PC-9 (cell line): ENCODE measurements around the gene BUB1B. TPM values are rescaled to one million over a fixed set of nuclear protein-coding genes. Genes with fewer than 3 reads are reported as not detected.
"Not testable (repeated sequence)": the region's sequence is repeated elsewhere in the genome, so short reads cannot be mapped to it uniquely, and the experiment has no call there.

Source experiments
- BruUV-seq: library from RNA; stranded (reverse); fragments of 400-500 nt; replicated peaks from 2 replicates; lab custom pipeline; 2021; lab: Mats Ljungman, UMichigan
- CTCF ChIA-PET: fragments of 300-600 bp; sonication (Branson Sonifier 250); formaldehyde crosslinking; loops from one replicate; lab custom pipeline; 2022; ENCODE audit warnings: antibody characterized with exemption; lab: Charles Lee
- POLR2A ChIA-PET: fragments of 300-600 bp; sonication (Branson Sonifier 250); formaldehyde crosslinking; loops from one replicate; lab custom pipeline; 2022; ENCODE audit warnings: antibody characterized with exemption; ENCODE audit not compliant: unreplicated experiment; lab: Charles Lee
- DNase-seq, 2 experiments: peaks; one replicate each; pipeline versions ENCODE4 v3.0.0 to v3.0.0-alpha.2; 2015 to 2022; ENCODE audit warnings: mixed read lengths in 1 of 2
- H2AFZ ChIP-seq: fragments of 200-600 bp; sonication (generic); 2 replicates; pipeline ENCODE4 v1.8.1; 2017; ENCODE audit warnings: antibody characterized with exemption
- H3F3A ChIP-seq: fragments of 200-600 bp; sonication (generic); 2 replicates; pipeline ENCODE4 v1.8.1; 2017; ENCODE audit warnings: antibody characterized with exemption, mild to moderate bottlenecking, low read depth; ENCODE audit not compliant: insufficient read depth
- H3K27ac ChIP-seq: fragments of 200-600 bp; sonication (generic); 2 replicates; pipeline ENCODE4 v1.6.1; 2016; ENCODE audit warnings: mixed run types
- H3K27me3 ChIP-seq: fragments of 200-600 bp; sonication (generic); 2 replicates; pipeline ENCODE4 v1.6.1; 2016; ENCODE audit warnings: low read depth, mixed run types; ENCODE audit not compliant: insufficient read depth
- H3K36me3 ChIP-seq: fragments of 200-600 bp; sonication (generic); 2 replicates; pipeline ENCODE4 v1.6.1; 2016; ENCODE audit warnings: low read depth, mixed run types
- H3K4me1 ChIP-seq: fragments of 200-600 bp; sonication (generic); replicated peaks from 2 replicates; pipeline ENCODE4 v1.6.1; 2016; ENCODE audit warnings: mixed run types; ENCODE audit not compliant: insufficient read depth
- H3K4me2 ChIP-seq: fragments of 200-600 bp; sonication (generic); 2 replicates; pipeline ENCODE4 v1.6.1; 2017; ENCODE audit warnings: mixed run types
- H3K4me3 ChIP-seq: fragments of 200-600 bp; sonication (generic); 2 replicates; pipeline ENCODE4 v1.6.1; 2016; ENCODE audit warnings: mixed run types
- H3K79me2 ChIP-seq: fragments of 200-600 bp; sonication (generic); 2 replicates; pipeline ENCODE4 v1.6.1; 2017; ENCODE audit warnings: low read depth, mixed run types
- H3K9me2 ChIP-seq: fragments of 200-600 bp; sonication (generic); 2 replicates; pipeline ENCODE4 v1.8.1; 2017; ENCODE audit warnings: mild to moderate bottlenecking; ENCODE audit not compliant: insufficient read depth
- H3K9me3 ChIP-seq: fragments of 200-600 bp; sonication (generic); 2 replicates; pipeline ENCODE4 v1.8.1; 2016; ENCODE audit warnings: low read depth; ENCODE audit not compliant: insufficient read depth
- H4K20me1 ChIP-seq: fragments of 200-600 bp; sonication (generic); 2 replicates; pipeline ENCODE4 v1.8.1; 2017; ENCODE audit not compliant: insufficient read depth
- EZH2 ChIP-seq: fragments of 200-600 bp; sonication (generic); IDR thresholded peaks from 2 replicates; pipeline ENCODE4 v1.8.0; 2017; ENCODE audit warnings: antibody characterized with exemption, low read depth
- intact Hi-C: fragments of 100-400 bp; cut with micrococcal nuclease; formaldehyde crosslinking; loops from one replicate; pipeline ENCODE4 v1.10.0; 2022; ENCODE audit not compliant: unreplicated experiment
- total RNA-seq: library from RNA; stranded (reverse); gene quantifications from 2 replicates; pipeline ENCODE4 v1.2.3, GENCODE V29; 2021
- TF ChIP-seq, protein P1 (sequence below): fragments of 200-600 bp; sonication (generic); conservative IDR thresholded peaks from 2 replicates; pipeline ENCODE4 v1.6.1; 2017; ENCODE audit warnings: mixed run types, antibody characterized with exemption, mild to moderate bottlenecking, moderate library complexity

The BUB1B gene
- total RNA-seq, 1 experiment from 2014 or later: 75.3 TPM

DNA sequence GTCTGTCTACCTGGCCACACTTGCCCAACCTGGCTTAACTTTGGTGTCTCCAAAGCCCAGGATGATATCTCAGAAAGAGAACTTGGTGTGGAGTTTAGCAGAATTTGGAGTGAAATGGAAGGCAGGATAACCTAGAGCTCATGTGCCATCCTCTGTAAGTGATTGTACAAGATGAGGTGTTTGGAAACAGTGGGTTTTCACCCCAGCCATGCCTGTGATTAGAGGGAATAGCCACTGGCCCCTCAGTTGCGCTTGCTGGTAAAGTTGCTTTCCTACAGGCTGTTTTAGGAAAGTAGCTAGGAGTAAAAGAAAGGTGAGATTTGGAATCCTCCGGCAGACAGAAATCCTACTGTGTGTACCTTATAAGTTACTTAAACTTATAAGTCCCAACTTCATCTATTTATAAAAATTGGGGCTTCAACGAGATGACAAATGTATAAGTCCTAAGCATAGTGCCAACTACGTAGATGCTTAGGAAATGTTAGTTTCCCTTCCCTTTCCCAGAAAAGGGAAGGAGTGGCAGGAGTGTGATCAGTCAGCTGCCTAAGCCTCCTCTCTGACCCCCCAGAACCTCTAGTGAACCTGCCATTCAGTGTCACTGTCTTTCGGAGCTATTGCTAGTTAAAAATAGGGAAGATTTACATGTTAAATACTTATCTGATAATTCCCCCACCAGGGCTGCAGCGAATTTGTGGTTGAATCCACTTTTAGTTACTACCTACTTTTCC lies 38.8 kb upstream of the BUB1B start:
- Histone ChIP-seq H3F3A (no peaks in the 10 kb centered on the region), H3K9me2 (no peaks in the 10 kb centered on the region), H4K20me1 (no peaks in the 10 kb centered on the region), H3K4me1 (peaks cover 27% of the 10 kb centered on the region), H3K36me3 (no peaks in the 10 kb centered on the region), H3K4me2 (no peak overlapping the region), H3K27me3 (no peaks in the 10 kb centered on the region), H3K4me3 (no peak overlapping the region), H2AFZ (no peak overlapping the region), H3K79me2 (no peaks in the 10 kb centered on the region), H3K9me3 (no peaks in the 10 kb centered on the region), H3K27ac (no peak overlapping the region)
- BruUV-seq: no TSS peak
- DNase-seq: no peak
- intact Hi-C loops: no loop called here
- CTCF ChIA-PET: no interaction called here
- TF ChIP-seq, protein P1, sequence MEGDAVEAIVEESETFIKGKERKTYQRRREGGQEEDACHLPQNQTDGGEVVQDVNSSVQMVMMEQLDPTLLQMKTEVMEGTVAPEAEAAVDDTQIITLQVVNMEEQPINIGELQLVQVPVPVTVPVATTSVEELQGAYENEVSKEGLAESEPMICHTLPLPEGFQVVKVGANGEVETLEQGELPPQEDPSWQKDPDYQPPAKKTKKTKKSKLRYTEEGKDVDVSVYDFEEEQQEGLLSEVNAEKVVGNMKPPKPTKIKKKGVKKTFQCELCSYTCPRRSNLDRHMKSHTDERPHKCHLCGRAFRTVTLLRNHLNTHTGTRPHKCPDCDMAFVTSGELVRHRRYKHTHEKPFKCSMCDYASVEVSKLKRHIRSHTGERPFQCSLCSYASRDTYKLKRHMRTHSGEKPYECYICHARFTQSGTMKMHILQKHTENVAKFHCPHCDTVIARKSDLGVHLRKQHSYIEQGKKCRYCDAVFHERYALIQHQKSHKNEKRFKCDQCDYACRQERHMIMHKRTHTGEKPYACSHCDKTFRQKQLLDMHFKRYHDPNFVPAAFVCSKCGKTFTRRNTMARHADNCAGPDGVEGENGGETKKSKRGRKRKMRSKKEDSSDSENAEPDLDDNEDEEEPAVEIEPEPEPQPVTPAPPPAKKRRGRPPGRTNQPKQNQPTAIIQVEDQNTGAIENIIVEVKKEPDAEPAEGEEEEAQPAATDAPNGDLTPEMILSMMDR: no peak
- no peak for TF ChIP-seq EZH2
- POLR2A ChIA-PET: interaction anchor here (0.6 kb wide), 1 partner anchor 69 kb away, joined by 4 read pairs; no protein-coding TSS in a partner anchor

- H3F3A ChIP-seq, H3K4me2 ChIP-seq, H3K79me2 ChIP-seq, H3K9me3 ChIP-seq, H2AFZ ChIP-seq, H3K27me3 ChIP-seq, H3K9me2 ChIP-seq, H4K20me1 ChIP-seq, H3K4me3 ChIP-seq, H3K27ac ChIP-seq, POLR2A ChIA-PET, BruUV-seq, intact Hi-C loops, CTCF ChIA-PET, DNase-seq, H3K36me3 ChIP-seq: not testable (repeated sequence)
- peaks cover 27% of the 10 kb centered on the region for H3K4me1 ChIP-seq
Observed at GRCh38 chr15:40122989-40123388, 37.9 kb upstream of the BUB1B start.

DNA sequence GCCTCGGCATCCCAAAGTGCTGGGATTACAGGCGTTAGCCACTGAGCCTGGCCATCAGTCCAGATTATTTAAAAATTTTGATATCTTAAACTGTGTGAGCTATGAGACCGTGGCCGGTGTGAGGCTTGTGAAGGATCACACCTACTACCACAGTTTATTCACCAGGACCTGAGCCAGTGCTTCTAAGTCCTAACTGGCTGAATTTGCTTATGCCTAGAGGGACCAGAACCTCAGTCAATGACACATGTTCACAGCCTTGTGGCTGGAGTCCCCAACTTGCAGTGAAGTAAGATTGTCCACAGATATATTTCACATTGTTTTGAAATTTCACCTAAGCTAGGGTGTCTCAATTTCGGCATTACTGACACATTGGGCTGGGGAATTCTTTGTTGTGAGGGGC lies 37.0 kb upstream of the BUB1B start:
- BruUV-seq, H3K79me2 ChIP-seq, H3K27ac ChIP-seq, H3K9me3 ChIP-seq, intact Hi-C loops, H3K27me3 ChIP-seq, DNase-seq, H3K36me3 ChIP-seq, H3F3A ChIP-seq, H3K9me2 ChIP-seq, H3K4me3 ChIP-seq, POLR2A ChIA-PET, H2AFZ ChIP-seq, H4K20me1 ChIP-seq, H3K4me2 ChIP-seq: not testable (repeated sequence)
- CTCF ChIA-PET: interaction anchor here (0.6 kb wide), 1 partner anchor 93 kb away, joined by 3 read pairs; no protein-coding TSS in a partner anchor
- peaks cover 18% of the 10 kb centered on the region for H3K4me1 ChIP-seq

DNA sequence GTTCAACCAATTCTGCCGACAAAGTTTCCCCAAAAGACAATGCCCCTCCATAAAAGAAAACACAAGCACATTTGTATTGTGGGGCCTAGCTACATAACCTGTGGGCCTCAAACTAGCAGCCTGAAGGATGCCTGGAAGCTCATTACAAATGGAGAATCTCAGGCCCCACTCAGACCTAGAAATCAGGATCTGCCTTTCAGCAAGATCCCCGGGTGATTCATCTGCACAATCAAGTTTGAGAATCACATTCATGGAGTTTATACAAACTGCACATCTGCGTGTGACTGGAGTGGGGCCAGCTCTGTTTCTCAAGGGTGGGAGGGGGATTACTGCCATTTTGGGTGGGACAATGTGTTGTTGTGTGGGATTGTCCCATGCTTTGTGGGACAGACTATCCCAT lies 36.5 kb upstream of the BUB1B start:
- Histone ChIP-seq H3K4me2 (peak overlapping the region; percentile 55), H3K4me1 (peaks cover 16% of the 10 kb centered on the region)
- CTCF ChIA-PET: interaction anchor here (0.6 kb wide), 1 partner anchor 93 kb away, joined by 3 read pairs; no protein-coding TSS in a partner anchor
- H3K79me2 ChIP-seq, H3K36me3 ChIP-seq, intact Hi-C loops, H4K20me1 ChIP-seq, DNase-seq, H3K27ac ChIP-seq, H3F3A ChIP-seq, H3K4me3 ChIP-seq, H3K27me3 ChIP-seq, POLR2A ChIA-PET, H3K9me3 ChIP-seq, BruUV-seq, H2AFZ ChIP-seq, H3K9me2 ChIP-seq: not testable (repeated sequence)

- H3K9me2 ChIP-seq, CTCF ChIA-PET, H2AFZ ChIP-seq, H3K27ac ChIP-seq, H3K27me3 ChIP-seq, intact Hi-C loops, H3K4me3 ChIP-seq, H3F3A ChIP-seq, H3K9me3 ChIP-seq, POLR2A ChIA-PET, H3K36me3 ChIP-seq, H4K20me1 ChIP-seq, BruUV-seq, H3K79me2 ChIP-seq: not testable (repeated sequence)
- peak; percentile 48 to 63 for DNase-seq
- H3K4me2 ChIP-seq: peak overlapping the region; percentile 55
- peaks cover 16% of the 10 kb centered on the region for H3K4me1 ChIP-seq
Observed at GRCh38 chr15:40124807-40125285, 36.0 kb upstream of the BUB1B start.
